MCF 10A (cell line): ENCODE results near the gene PIH1D2. TPM values are rescaled to one million over a fixed set of nuclear protein-coding genes. Genes with fewer than 3 reads are reported as not detected.
A peak's percentile ranks its signal among the peaks of the same experiment; 100 is the strongest.
"Not testable (repeated sequence)": the region's sequence is repeated elsewhere in the genome, so short reads cannot be mapped to it uniquely, and the experiment has no call there.

Experiments
- BruUV-seq: library from RNA; stranded (reverse); fragments of 400-500 nt; replicated peaks from 2 replicates; lab custom pipeline; 2021; lab: Mats Ljungman, UMichigan
- CTCF ChIA-PET: fragments of 300-600 bp; sonication (Branson Sonifier 250); formaldehyde crosslinking; extraction: SDS; loops from one replicate; lab custom pipeline; 2021; ENCODE audit warnings: antibody characterized with exemption, inconsistent platforms; lab: Yijun Ruan, JAX
- POLR2A ChIA-PET: fragments of 300-600, 350-650 bp; sonication (Branson Sonifier 250); formaldehyde crosslinking; extraction: SDS; loops from one replicate; lab custom pipeline; 2020; ENCODE audit warnings: antibody characterized with exemption, inconsistent platforms; lab: Yijun Ruan, JAX
- DNase-seq: peaks from one replicate; pipeline ENCODE4 v3.0.0-alpha.2; 2018; ENCODE audit not compliant: unreplicated experiment
- H3K27ac Mint-ChIP-seq: one replicate; pipeline ENCODE4 v1.8.0; 2022; ENCODE audit warnings: mild to moderate bottlenecking, low read depth, mixed read lengths; ENCODE audit not compliant: unreplicated experiment
- H3K27me3 Mint-ChIP-seq: one replicate; pipeline ENCODE4 v1.8.0; 2022; ENCODE audit warnings: mixed read lengths; ENCODE audit not compliant: insufficient read depth, unreplicated experiment
- H3K36me3 Mint-ChIP-seq: one replicate; pipeline ENCODE4 v1.8.0; 2022; ENCODE audit warnings: mild to moderate bottlenecking, moderate library complexity, mixed read lengths; ENCODE audit not compliant: insufficient read depth, unreplicated experiment
- H3K4me1 Mint-ChIP-seq: one replicate; pipeline ENCODE4 v1.8.0; 2022; ENCODE audit warnings: mixed read lengths; ENCODE audit not compliant: insufficient read depth, unreplicated experiment
- H3K4me3 Mint-ChIP-seq: one replicate; pipeline ENCODE4 v1.8.0; 2022; ENCODE audit warnings: mild to moderate bottlenecking, moderate library complexity, mixed read lengths; ENCODE audit not compliant: unreplicated experiment
- H3K9me3 Mint-ChIP-seq: one replicate; pipeline ENCODE4 v1.8.0; 2022; ENCODE audit warnings: mixed read lengths; ENCODE audit not compliant: unreplicated experiment
- CTCF ChIP-seq: fragments of 200-600 bp; IDR thresholded peaks from one replicate; pipeline ENCODE4 v1.8.0; 2022; ENCODE audit warnings: antibody characterized with exemption, mild to moderate bottlenecking; ENCODE audit not compliant: unreplicated experiment
- intact Hi-C: fragments of 100-400 bp; cut with micrococcal nuclease; formaldehyde crosslinking; loops from 2 replicates; pipeline ENCODE4 v1.14.1; 2022
- total RNA-seq: library from RNA; stranded (reverse); gene quantifications from 2 replicates; pipeline ENCODE4 v1.2.3, GENCODE V29; 2022

The PIH1D2 gene
- total RNA-seq, 1 experiment from 2014 or later, result 2.1 TPM

- intact Hi-C loops, result no loop called here
- POLR2A ChIA-PET, result no interaction called here
- H3K36me3 Mint-ChIP-seq, result peaks cover 54% of the 10 kb centered on the region
Observed at GRCh38 chr11:112029460-112029859, 44.4 kb downstream of the PIH1D2 start.

GRCh38 chr11:112026784-112027410 lies 46.9 kb downstream of the PIH1D2 start:
- BruUV-seq, intact Hi-C loops, H3K4me3 Mint-ChIP-seq, H3K9me3 Mint-ChIP-seq, H3K27ac Mint-ChIP-seq, H3K4me1 Mint-ChIP-seq, H3K27me3 Mint-ChIP-seq, CTCF ChIA-PET, DNase-seq: not testable (repeated sequence)
- H3K36me3 Mint-ChIP-seq, result peaks cover 45% of the 10 kb centered on the region
- POLR2A ChIA-PET, result interaction anchor here (2.5 kb wide), 1 partner anchor 47 kb away, joined by 12 read pairs; the partner anchor contains the start of genes NKAPD1 and PIH1D2

More at GRCh38 chr11:112029460-112029859, 44.4 kb downstream of the PIH1D2 start:
- TF ChIP-seq CTCF, result no peak
- no peaks in the 10 kb centered on the region for H3K27me3 Mint-ChIP-seq
- DNase-seq, result no peak
- no TSS peak for BruUV-seq
- H3K4me3 Mint-ChIP-seq, result no peak overlapping the region
- H3K9me3 Mint-ChIP-seq, result no peaks in the 10 kb centered on the region
- H3K4me1 Mint-ChIP-seq, result peaks cover under 1% of the 10 kb centered on the region
- H3K27ac Mint-ChIP-seq, result peak overlapping the region; percentile 31
- CTCF ChIA-PET, result no interaction called here

- Mint-ChIP-seq H3K27me3 (no peaks in the 10 kb centered on the region), H3K27ac (peak overlapping the region; percentile 95), H3K4me3 (peak overlapping the region; percentile 91), H3K9me3 (no peaks in the 10 kb centered on the region), H3K4me1 (peaks cover 7% of the 10 kb centered on the region), H3K36me3 (peaks cover 40% of the 10 kb centered on the region)
- intact Hi-C loops, result loop anchor here (1.0 kb wide), 1 partner anchor 146 kb away; the partner anchor contains the start of genes CFAP68 and FDXACB1
- TF ChIP-seq CTCF, result no peak
- DNase-seq, result no peak
- BruUV-seq, result no TSS peak
- CTCF ChIA-PET, result interaction anchor here (0.6 kb wide), 2 partner anchors 255 to 1647 kb away, joined by 3 read pairs; no protein-coding TSS in a partner anchor
- POLR2A ChIA-PET, result interaction anchor here (0.6 to 2.5 kb wide), 13 partner anchors 9 to 148 kb away, joined by 3 to 12 read pairs (median 3); partner anchors contain the start of genes NKAPD1, PIH1D2, SDHD and TIMM8B
Observed at GRCh38 chr11:112025707-112026106, 48.1 kb downstream of the PIH1D2 start.

GRCh38 chr11:112024773-112025678 lies 48.8 kb downstream of the PIH1D2 start, which contains the start of gene DLAT:
TSS of gene DLAT (plus strand) at chr11:112025408. CDS start at chr11:112025473, 65 bp downstream.
- Mint-ChIP-seq H3K9me3 (no peaks in the 10 kb centered on the region), H3K36me3 (peaks cover 40% of the 10 kb centered on the region), H3K27me3 (no peaks in the 10 kb centered on the region), H3K4me3 (peak within 1 kb of the TSS; percentile 91), H3K27ac (peak within 1 kb of the TSS; percentile 95), H3K4me1 (peaks cover 7% of the 10 kb centered on the region)
- CTCF ChIA-PET, result interaction anchor here (0.6 kb wide), 1 partner anchor 16 kb away, joined by 4 read pairs; no protein-coding TSS in a partner anchor
- peak; percentile 88 for DNase-seq
- POLR2A ChIA-PET, result interaction anchor here (0.6 to 2.5 kb wide), 24 partner anchors 8 to 225 kb away, joined by 3 to 12 read pairs (median 4); partner anchors contain the start of genes ALG9, NKAPD1, PIH1D2 and SDHD
- intact Hi-C loops, result loop anchor here (1.0 kb wide), 1 partner anchor 146 kb away; the partner anchor contains the start of genes CFAP68 and FDXACB1
- TSS peak; percentile 46 for BruUV-seq
- TF ChIP-seq CTCF, result no peak
